Inflammatory macrophage (primary cell): Measurements from ENCODE around the gene EMILIN1.

Source experiments
- DNase-seq, 2 donors: peaks; one replicate each; pipeline ENCODE4 v3.0.0-alpha.2; 2020 to 2022

The EMILIN1 gene

DNA sequence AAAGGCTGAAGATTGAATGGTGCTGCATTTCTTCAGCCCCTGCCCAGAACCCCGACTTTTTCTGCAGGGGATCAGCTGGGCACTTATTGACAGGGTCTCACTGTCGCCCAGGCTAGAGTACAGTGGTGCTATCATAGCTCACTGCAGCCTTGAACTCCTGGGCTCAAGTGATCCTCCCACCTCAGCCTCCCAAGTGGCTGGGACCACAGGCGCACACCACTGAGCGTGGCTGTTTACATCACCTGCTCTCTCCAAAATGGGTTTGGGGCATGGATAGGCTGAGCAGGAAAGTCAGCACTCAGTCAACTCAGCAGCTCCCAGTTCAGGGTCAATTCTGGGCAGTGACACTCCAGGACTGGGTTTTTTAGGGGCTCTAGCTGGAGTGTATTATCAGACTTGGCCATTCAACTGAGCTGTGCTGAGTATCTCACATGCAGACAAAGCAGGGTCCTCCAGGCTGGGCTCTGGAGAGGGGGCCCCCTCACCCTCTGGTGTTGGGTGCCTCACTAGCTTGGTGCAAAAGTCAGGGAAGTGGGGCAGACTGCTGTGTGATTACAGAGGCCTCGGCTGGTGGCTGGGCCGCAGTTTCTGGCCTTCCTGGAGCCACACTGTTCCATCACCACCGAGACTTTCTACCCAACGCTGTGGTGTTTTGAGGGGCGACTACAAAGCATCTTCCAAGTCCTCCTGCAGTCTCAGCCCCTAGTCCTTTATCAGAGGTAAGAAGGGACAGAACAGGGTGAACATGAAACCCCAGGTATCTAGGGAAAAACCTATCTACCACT lies 49.7 kb downstream of the EMILIN1 start:
- DNase-seq, result no peak

DNA sequence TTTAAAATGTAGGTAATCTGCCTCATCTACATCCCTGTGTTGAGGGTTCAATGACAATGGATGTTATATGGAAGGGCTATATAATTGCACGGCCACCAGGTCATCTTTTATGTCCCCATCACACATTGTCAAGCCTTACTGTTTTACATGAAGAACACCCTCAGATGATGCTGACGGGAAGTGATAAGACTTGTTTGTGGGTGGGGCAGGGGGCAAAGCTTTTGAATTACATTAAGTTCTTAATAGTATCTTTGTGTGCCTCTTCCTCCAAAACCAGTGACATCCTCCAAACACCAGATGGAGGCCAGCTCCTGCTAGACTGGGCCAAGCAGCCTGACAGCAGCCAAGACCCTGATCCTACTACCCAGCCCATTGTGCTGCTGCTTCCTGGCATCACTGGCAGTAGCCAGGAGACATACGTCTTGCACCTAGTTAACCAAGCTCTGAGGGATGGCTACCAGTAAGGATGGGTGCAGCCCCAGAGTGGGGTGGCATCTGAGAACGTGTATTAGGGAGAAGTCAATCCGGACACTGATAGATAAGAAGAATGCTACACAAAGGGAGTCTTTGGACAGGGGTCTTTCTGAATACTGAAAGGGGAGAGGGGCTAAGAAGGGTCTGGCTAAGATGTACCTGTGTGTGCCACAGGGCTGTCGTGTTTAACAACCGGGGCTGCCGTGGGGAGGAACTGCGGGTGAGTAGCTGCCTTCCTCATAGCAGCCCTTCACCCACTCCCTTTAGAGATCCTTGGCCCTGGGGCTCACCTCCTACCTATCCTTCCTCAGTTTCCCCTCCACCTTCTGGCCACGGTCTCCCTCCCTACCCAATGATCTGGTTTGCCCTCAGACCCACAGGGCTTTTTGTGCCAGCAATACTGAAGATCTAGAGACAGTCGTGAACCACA lies 50.5 kb downstream of the EMILIN1 start:
- DNase-seq, result no peak

DNA sequence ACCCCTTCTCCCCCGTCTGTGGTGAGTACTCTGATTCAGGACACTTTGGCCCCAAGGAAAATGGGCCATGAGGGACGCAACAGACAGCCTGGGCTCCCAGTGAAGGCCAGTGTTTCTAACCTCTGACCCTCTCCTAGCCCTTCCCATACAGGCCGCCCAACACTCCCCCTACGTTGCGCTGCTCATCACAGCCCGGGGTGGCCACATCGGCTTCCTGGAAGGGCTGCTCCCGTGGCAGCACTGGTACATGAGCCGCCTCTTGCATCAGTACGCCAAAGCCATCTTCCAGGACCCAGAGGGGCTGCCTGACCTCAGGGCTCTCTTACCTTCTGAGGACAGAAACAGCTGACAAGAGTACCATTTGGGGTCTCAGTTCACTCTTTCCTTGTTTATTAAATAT lies 52.0 kb downstream of the EMILIN1 start:
- no peak for DNase-seq

DNA sequence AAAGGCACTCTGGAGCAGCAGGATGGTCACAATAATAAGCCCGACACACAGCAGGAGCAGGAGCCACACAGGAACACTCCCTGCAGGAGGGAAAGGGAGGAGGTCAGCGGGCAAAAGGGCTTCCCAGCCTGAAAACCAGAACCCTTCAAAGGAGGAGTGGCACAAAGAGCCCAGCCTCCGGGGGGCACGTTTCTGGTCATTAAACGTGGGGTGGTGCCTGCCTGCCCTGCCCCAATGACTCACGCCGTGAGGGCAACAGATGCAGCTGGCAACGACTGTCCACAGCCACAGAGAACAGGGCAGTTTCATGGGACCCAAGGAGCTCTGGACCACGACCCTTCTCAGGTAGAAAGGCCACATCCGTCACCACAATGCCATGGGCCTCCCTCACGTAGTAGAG lies 53.0 kb downstream of the EMILIN1 start:
- DNase-seq, result no peak

DNA sequence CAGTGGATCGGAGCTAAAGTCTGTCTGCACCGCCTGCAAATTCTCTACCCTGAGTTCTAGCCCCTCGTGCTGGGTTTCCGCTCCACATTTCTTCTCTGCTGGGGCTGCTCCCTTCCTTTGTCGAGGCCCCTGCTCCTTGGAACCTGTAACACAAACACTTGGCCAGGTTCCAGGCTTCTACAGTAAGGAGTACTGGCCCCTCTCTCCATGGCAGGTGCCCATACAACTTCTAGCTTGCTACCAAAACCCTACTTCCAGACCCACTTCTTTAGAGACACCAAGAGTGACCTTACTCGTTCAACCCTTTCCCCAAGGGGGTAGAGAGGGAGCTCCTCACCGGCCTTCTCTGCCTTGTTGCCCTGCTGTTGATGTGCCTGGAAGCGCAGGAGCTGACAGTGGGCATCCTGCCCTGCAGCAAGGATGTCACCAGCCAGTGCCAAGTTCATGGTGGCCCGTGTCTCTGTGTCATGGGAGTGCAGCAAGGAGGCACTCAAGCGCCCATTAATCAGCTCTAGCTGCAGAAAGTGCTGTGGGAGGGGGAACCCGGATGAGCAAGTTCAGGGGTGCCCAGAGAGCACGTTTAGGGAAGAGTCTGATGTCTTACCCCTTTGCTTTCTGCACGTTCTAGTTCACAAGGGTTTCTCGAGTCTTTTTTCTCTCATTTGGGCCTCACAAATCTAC lies 54.9 kb downstream of the EMILIN1 start:
- DNase-seq, result peak in 1 of 2 donors; percentile 49

DNA sequence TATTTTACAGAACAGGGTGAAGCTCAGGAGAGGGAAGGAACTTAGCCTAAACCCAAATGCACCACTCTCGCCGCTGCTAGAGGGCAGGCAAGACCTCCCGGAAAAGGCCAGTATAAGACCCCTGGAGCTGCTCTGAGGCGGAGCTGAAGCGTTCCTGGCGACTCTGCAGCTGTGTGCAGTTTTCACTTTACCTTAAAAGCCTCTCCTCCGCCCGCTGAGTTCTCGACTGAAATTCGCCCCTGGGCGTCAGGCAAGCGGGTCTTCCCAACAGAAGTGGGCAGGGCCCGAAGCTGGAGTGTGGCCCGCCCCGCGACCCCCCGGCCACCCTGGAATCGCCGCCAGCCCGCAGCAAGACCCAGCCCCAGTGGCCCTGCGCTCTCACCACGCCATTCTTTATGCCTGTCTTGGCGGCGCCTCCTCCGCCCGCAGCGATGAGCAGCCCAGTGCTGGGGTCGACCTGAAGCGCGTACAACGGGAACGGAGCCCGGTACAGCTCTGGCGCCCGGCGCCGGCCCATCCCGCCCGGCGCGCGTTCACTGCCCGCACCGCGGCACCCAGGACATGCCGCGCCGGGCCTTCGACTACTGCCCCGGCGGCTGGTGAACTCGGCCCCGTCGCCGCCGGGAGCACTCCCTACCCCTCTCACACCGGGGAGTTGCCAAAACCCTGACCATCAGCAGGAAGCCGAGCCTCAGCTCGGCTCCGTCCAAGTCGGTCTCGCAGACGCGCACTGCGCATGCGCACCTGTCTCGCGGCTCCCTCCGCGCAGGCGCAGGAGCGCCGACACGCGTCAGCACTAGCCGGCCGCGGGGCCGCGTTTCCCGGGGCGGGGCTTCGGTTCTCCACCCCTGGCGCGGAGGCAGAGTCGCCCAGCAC lies 55.7 kb downstream of the EMILIN1 start, which contains the start of gene PREB:
PREB (minus strand) TSS at position 732 of the 876 bp plus-strand sequence; CDS start at position 517, 215 bp downstream.
- DNase-seq, result peak; percentile 98 to 99

DNA sequence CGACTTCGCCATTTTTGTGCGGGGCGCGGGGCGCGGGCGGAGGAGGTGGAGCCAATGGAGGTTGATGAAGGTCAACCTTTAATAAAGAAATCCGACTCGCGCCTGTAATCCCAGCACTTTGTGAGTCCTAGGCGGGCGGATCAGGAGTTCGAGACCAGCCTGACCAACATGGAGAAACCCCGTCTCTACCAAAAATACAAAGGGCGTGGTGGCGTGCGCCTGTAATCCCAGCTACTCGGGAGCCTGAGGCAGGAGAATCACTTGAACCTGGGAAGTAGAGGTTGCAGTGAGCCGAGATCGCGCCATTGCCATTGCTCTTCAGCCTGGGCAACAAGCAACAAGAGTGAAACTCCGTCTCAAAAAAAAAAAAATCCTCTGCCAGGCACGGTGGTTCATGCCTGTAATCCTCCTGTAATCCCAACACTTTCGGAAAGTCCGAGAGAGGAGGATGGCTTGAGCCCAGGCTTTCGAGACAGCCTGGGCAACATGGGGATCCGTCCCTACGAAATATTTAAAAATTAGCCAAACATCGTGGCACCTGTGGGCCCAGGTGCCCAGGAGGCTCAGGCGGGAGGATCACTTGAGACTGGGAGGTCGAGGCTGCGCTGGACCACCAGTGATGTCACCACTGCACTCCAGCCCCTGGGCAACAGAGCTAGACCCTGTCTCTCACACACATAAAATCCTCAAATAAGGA lies 56.5 kb downstream of the EMILIN1 start:
- no peak for DNase-seq

DNA sequence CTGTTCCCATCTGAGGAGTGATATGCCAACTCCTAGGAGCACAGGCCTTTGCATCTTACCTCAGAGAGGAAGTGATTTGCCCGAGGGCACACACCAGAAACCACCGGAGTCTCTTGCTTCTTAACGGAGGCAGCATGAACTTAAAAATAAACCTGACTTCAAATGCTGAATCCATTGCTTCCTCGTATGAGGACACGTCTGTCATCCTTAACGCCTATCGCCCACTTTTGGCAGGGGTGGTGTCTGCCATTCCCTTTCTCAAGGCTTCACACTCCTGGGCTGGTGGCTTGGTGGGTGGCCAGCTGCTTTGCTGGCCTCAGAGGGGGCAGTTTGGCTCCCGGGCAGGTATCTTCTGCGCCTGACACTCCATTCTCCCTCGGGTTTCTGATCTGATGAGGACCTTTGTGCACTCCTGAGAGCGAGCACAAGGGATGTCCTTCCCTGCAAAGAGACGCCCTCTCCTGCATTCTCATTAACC lies 57.1 kb downstream of the EMILIN1 start:
- peak; percentile 22 to 60 for DNase-seq
